ENCODE results near the gene CAD. TPM values are rescaled to one million over a fixed set of nuclear protein-coding genes. Genes with fewer than 3 reads are reported as not detected.
A peak's percentile ranks its signal among the peaks of the same experiment; 100 is the strongest.

CAD gene
- total RNA-seq, 2 experiments from 2014 or later = 83.7 to 85.1 TPM

- peaks cover 2% of the 10 kb centered on the region for H3K4me1 Mint-ChIP-seq (ENCODE audit: low read depth)
- ChIA-PET POLR2A (no interaction called here), CTCF (interaction anchor here (0.6 to 2.1 kb wide), 2 partner anchors 67 to 469 kb away, joined by 3 to 6 read pairs; no protein-coding TSS in a partner anchor)
- no peaks in the 10 kb centered on the region for H3K9me3 Mint-ChIP-seq (ENCODE audit: insufficient read depth)
- peaks cover 76% of the 10 kb centered on the region for H3K36me3 Mint-ChIP-seq (ENCODE audit: low read depth)
- H3K27ac Mint-ChIP-seq = no peak overlapping the region
- no peak for ATAC-seq
- H3K27me3 Mint-ChIP-seq (ENCODE audit: low read depth) = no peaks in the 10 kb centered on the region
- no peak overlapping the region for H3K4me3 Mint-ChIP-seq
- DNase-seq = no peak
Observed at GRCh38 chr2:27236136-27236535, 19.0 kb downstream of the CAD start.

GRCh38 chr2:27236626-27237025 is 19.5 kb downstream of the CAD start:
- CTCF ChIA-PET = interaction anchor here (0.6 to 2.1 kb wide), 2 partner anchors 66 to 468 kb away, joined by 3 to 6 read pairs; no protein-coding TSS in a partner anchor
- H3K9me3 Mint-ChIP-seq (ENCODE audit: insufficient read depth) = no peaks in the 10 kb centered on the region
- H3K27ac Mint-ChIP-seq = no peak overlapping the region
- no peak overlapping the region for H3K4me3 Mint-ChIP-seq
- POLR2A ChIA-PET = no interaction called here
- H3K27me3 Mint-ChIP-seq (ENCODE audit: low read depth) = no peaks in the 10 kb centered on the region
- peaks cover 76% of the 10 kb centered on the region for H3K36me3 Mint-ChIP-seq (ENCODE audit: low read depth)
- no peak for ATAC-seq
- H3K4me1 Mint-ChIP-seq (ENCODE audit: low read depth) = peaks cover 6% of the 10 kb centered on the region
- DNase-seq = no peak

GRCh38 chr2:27237341-27237945 is 20.3 kb downstream of the CAD start:
- H3K36me3 Mint-ChIP-seq (ENCODE audit: low read depth) = peaks cover 77% of the 10 kb centered on the region

GRCh38 chr2:27238976-27239375 is 21.8 kb downstream of the CAD start:
- Mint-ChIP-seq H3K4me3 (no peak overlapping the region), H3K27ac (no peak overlapping the region), H3K27me3 (ENCODE audit: low read depth) (no peaks in the 10 kb centered on the region), H3K36me3 (ENCODE audit: low read depth) (peaks cover 80% of the 10 kb centered on the region), H3K4me1 (ENCODE audit: low read depth) (peaks cover 19% of the 10 kb centered on the region), H3K9me3 (ENCODE audit: insufficient read depth) (no peaks in the 10 kb centered on the region)
- DNase-seq (no peak), ATAC-seq (no peak)
- ChIA-PET CTCF (no interaction called here), POLR2A (no interaction called here)

More at GRCh38 chr2:27237341-27237945, 20.3 kb downstream of the CAD start:
- POLR2A ChIA-PET = no interaction called here
- no peaks in the 10 kb centered on the region for H3K27me3 Mint-ChIP-seq (ENCODE audit: low read depth)
- no peak overlapping the region for H3K4me3 Mint-ChIP-seq
- H3K27ac Mint-ChIP-seq = no peak overlapping the region
- DNase-seq (no peak), ATAC-seq (no peak)
- H3K9me3 Mint-ChIP-seq (ENCODE audit: insufficient read depth) = no peaks in the 10 kb centered on the region
- CTCF ChIA-PET = no interaction called here
- peaks cover 14% of the 10 kb centered on the region for H3K4me1 Mint-ChIP-seq (ENCODE audit: low read depth)

GRCh38 chr2:27240406-27240805 is 23.2 kb downstream of the CAD start:
- ChIA-PET POLR2A (no interaction called here), CTCF (interaction anchor here (0.9 kb wide), 1 partner anchor 9 kb away, joined by 3 read pairs; no protein-coding TSS in a partner anchor)
- Mint-ChIP-seq H3K27me3 (ENCODE audit: low read depth) (no peaks in the 10 kb centered on the region), H3K4me3 (no peak overlapping the region), H3K27ac (no peak overlapping the region), H3K4me1 (ENCODE audit: low read depth) (peaks cover 19% of the 10 kb centered on the region), H3K36me3 (ENCODE audit: low read depth) (peaks cover 77% of the 10 kb centered on the region), H3K9me3 (ENCODE audit: insufficient read depth) (no peaks in the 10 kb centered on the region)
- ATAC-seq (no peak), DNase-seq (no peak)

- peak; percentile 36 for DNase-seq
- CTCF ChIA-PET = interaction anchor here (0.8 to 1.6 kb wide), 4 partner anchors 23 to 109 kb away, joined by 3 to 5 read pairs (median 4); no protein-coding TSS in a partner anchor
- no peaks in the 10 kb centered on the region for H3K27me3 Mint-ChIP-seq (ENCODE audit: low read depth)
- H3K27ac Mint-ChIP-seq = peak overlapping the region; percentile 55
- H3K4me1 Mint-ChIP-seq (ENCODE audit: low read depth) = peaks cover 19% of the 10 kb centered on the region
- no peaks in the 10 kb centered on the region for H3K9me3 Mint-ChIP-seq (ENCODE audit: insufficient read depth)
- ATAC-seq = no peak
- POLR2A ChIA-PET = interaction anchor here (0.7 kb wide), 1 partner anchor 9 kb away, joined by 3 read pairs; no protein-coding TSS in a partner anchor
- H3K36me3 Mint-ChIP-seq (ENCODE audit: low read depth) = peaks cover 67% of the 10 kb centered on the region
- H3K4me3 Mint-ChIP-seq = no peak overlapping the region
Observed at GRCh38 chr2:27241761-27242613, 24.8 kb downstream of the CAD start.

- no peaks in the 10 kb centered on the region for H3K9me3 Mint-ChIP-seq (ENCODE audit: insufficient read depth)
- peaks cover 19% of the 10 kb centered on the region for H3K4me1 Mint-ChIP-seq (ENCODE audit: low read depth)
- H3K27me3 Mint-ChIP-seq (ENCODE audit: low read depth) = no peaks in the 10 kb centered on the region
- DNase-seq (no peak), ATAC-seq (no peak)
- peaks cover 62% of the 10 kb centered on the region for H3K36me3 Mint-ChIP-seq (ENCODE audit: low read depth)
- POLR2A ChIA-PET = interaction anchor here (0.7 kb wide), 1 partner anchor 10 kb away, joined by 3 read pairs; no protein-coding TSS in a partner anchor
- no peak overlapping the region for H3K27ac Mint-ChIP-seq
- CTCF ChIA-PET = interaction anchor here (1.6 kb wide), 2 partner anchors 23 to 61 kb away, joined by 5 read pairs; no protein-coding TSS in a partner anchor
- no peak overlapping the region for H3K4me3 Mint-ChIP-seq
Observed at GRCh38 chr2:27242614-27242951, 25.4 kb downstream of the CAD start.

- Mint-ChIP-seq H3K4me1 (ENCODE audit: low read depth) (peaks cover 19% of the 10 kb centered on the region), H3K36me3 (ENCODE audit: low read depth) (peaks cover 55% of the 10 kb centered on the region), H3K27me3 (ENCODE audit: low read depth) (no peaks in the 10 kb centered on the region), H3K27ac (no peak overlapping the region), H3K9me3 (ENCODE audit: insufficient read depth) (no peaks in the 10 kb centered on the region), H3K4me3 (no peak overlapping the region)
- ChIA-PET POLR2A (interaction anchor here (1.1 kb wide), 2 partner anchors 12 to 21 kb away, joined by 3 to 4 read pairs; no protein-coding TSS in a partner anchor), CTCF (no interaction called here)
- ATAC-seq = no peak
- DNase-seq = no peak
Observed at GRCh38 chr2:27243391-27244130, 26.4 kb downstream of the CAD start.

- H3K9me3 Mint-ChIP-seq (ENCODE audit: insufficient read depth) = no peaks in the 10 kb centered on the region
- POLR2A ChIA-PET = no interaction called here
- CTCF ChIA-PET = interaction anchor here (1.0 kb wide), 1 partner anchor 35 kb away, joined by 3 read pairs; no protein-coding TSS in a partner anchor
Observed at GRCh38 chr2:27245116-27245515, 27.9 kb downstream of the CAD start.

GRCh38 chr2:27245626-27246025 is 28.5 kb downstream of the CAD start:
- H3K4me1 Mint-ChIP-seq (ENCODE audit: low read depth) = peaks cover 19% of the 10 kb centered on the region
- no peaks in the 10 kb centered on the region for H3K9me3 Mint-ChIP-seq (ENCODE audit: insufficient read depth)
- DNase-seq = no peak
- ChIA-PET CTCF (interaction anchor here (1.0 kb wide), 1 partner anchor 34 kb away, joined by 3 read pairs; no protein-coding TSS in a partner anchor), POLR2A (no interaction called here)
- H3K27ac Mint-ChIP-seq = no peak overlapping the region
- no peaks in the 10 kb centered on the region for H3K27me3 Mint-ChIP-seq (ENCODE audit: low read depth)
- H3K4me3 Mint-ChIP-seq = no peak overlapping the region
- no peak for ATAC-seq
- H3K36me3 Mint-ChIP-seq (ENCODE audit: low read depth) = peaks cover 37% of the 10 kb centered on the region

More at GRCh38 chr2:27245116-27245515, 27.9 kb downstream of the CAD start:
- ATAC-seq (no peak), DNase-seq (no peak)
- Mint-ChIP-seq H3K36me3 (ENCODE audit: low read depth) (peaks cover 42% of the 10 kb centered on the region), H3K4me1 (ENCODE audit: low read depth) (peaks cover 19% of the 10 kb centered on the region), H3K27me3 (ENCODE audit: low read depth) (no peaks in the 10 kb centered on the region), H3K27ac (no peak overlapping the region), H3K4me3 (no peak overlapping the region)

- ATAC-seq (no peak), DNase-seq (no peak)
- Mint-ChIP-seq H3K4me3 (no peak overlapping the region), H3K27me3 (ENCODE audit: low read depth) (no peaks in the 10 kb centered on the region), H3K4me1 (ENCODE audit: low read depth) (peaks cover under 1% of the 10 kb centered on the region), H3K9me3 (ENCODE audit: insufficient read depth) (no peaks in the 10 kb centered on the region), H3K36me3 (ENCODE audit: low read depth) (peaks cover 15% of the 10 kb centered on the region), H3K27ac (no peak overlapping the region)
- ChIA-PET POLR2A (interaction anchor here (1.2 to 1.3 kb wide), 2 partner anchors 15 to 19 kb away, joined by 3 to 7 read pairs; partner anchors contain the start of gene SLC30A3), CTCF (interaction anchor here (0.8 to 5.3 kb wide), 6 partner anchors 17 to 114 kb away, joined by 3 to 70 read pairs (median 4); partner anchors contain the start of gene TRIM54)
Observed at GRCh38 chr2:27247893-27248292, 30.7 kb downstream of the CAD start.

Measured in activated CD8-positive, alpha-beta T cell treated with anti-CD3 and anti-CD28 coated beads, Interleukin-2, amount 10 ng/mL, durations not matched to agents 7 days and 5 days (primary cell).